HG03432 (cell line): ENCODE data around the gene NEO1.

Experiments
- ATAC-seq: cut with Tn5 transposase; IDR thresholded peaks from one replicate; pipeline ENCODE4 v1.9.1; 2021; ENCODE audit warnings: mild to moderate bottlenecking, moderate library complexity; ENCODE audit not compliant: unreplicated experiment

The NEO1 gene

DNA sequence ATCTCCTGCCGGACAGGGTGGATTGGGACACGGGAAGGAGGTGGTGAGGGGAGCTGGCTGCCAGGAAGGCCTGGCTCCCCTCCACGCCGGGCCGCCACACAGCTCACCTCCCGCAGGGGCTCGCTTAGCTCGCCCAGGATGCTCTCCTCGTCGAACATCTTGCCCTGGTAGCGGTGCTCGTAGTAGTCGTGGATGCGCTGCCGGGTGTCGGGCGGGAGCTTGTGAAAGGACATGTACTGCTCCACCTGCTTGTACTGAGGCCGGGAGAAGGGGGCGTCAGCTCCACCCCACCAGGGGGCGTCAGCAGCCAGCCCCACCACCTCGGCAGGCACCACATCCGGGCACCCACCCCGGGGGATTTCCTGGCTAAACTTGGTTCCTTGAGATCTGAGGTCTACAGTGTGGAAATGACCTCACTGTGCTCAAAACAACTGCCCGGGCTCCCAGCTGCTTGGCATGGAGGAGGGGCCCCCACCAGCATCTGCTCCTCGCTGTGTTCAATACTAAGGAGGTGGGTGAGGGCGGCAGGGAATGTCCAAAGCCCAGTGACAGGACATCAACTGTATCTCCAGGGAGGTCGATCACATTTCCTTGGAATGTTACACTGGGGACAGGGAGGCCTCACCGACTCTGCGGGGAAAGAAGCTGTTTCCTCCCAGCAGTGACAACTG is 273.1 kb downstream of the NEO1 start:
- ATAC-seq = no peak

- no peak for ATAC-seq
Measured at GRCh38 chr15:73326157-73326556, 273.9 kb downstream of the NEO1 start.

- ATAC-seq = no peak
Measured at GRCh38 chr15:73328149-73328820, 276.0 kb downstream of the NEO1 start.

DNA sequence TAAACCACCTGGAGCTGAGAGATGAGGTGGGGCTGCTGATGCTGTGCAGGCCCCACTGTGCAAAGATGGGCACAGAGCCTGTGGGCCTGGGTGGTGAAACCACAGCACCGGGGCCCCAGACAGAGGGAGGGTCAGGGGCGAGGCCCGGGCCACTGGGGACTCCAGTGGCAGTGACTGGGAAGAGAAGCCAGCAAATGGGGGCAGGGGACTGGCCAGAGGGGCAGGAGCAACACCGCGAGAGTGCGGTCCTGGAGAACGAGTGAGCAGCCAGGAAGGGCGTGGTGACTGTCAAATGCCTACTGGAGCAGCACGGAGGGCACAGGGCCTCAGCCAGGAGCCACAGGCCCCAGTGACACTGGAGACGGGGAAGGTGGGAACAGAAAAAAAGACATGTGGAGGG is 276.7 kb downstream of the NEO1 start:
- ATAC-seq = no peak

DNA sequence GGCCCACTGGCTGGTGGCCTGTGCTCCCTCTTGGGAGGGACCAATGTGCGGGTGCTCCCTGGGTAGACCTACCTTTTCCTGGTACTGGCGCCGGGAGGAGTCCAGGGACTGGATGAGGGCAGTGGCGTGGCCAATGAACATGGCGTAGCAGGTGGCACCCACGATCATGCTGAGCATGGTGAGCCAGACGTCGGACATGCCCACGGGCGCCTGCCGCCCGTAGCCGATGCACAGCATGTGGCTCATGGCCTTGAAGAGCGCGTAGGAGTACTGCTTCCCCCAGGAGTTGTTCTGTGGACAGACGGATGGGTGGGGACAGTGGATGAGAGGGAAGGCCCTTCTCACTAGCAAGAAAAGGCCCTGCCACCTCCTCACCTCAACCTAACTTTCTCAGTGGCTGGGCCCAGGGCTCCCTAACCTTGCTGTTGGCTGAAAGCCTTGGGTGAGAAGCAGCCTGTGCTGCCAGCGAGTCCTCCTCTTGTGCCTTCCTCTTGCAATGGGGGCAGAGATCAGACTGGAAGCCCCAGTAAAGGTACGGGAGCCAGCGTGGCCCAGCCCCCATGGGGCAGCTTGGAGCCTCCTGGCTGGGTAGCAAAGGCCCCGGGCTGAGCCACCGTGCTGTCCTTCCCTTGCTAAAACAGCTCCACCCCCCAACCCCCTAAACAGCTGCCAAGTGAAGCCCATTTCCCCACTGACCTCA is 277.4 kb downstream of the NEO1 start:
- no peak for ATAC-seq

DNA sequence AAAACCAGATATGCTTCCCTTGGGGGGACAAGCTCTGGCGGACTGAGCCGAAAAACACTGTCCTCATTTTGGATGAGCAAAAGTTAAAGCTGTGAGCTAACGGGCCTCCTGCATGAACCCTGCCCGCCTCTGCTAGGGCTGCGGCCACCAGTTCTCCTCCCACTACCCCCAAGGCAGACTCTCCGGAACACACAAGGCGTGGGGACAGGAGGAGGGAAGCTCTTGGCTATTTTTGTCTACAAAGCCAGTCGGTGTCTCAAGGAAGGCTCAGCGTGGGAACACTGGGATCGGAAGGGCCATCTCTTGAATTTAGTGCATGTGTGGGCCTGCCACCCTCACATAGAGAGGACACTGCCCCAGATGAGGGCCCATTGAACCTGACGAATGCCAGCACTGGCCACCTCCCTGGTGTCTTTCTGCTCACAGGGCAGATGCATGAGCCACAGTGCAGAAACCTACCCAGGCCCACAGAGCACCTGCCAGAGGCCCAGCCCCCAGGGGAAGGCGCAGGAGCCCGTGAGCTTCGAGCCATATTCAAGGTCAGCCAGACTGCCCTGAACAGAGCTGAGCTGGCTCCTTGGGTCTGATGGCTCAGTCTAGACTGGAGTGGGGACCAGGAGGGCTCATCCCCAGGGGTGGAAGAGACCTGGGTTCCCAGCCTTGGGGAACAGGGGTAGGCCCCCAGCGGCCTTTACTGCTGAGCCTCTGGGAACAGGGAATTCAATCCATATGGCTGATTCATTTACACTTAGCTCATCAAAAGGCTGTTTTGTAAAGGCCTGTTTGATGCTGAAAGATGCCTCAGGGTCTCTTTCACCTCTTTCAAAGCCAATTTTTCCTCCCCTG is 278.2 kb downstream of the NEO1 start:
- ATAC-seq = no peak

GRCh38 chr15:73331501-73331900 is 279.2 kb downstream of the NEO1 start:
- no peak for ATAC-seq

- no peak for ATAC-seq
Measured at GRCh38 chr15:73331991-73332925, 280.0 kb downstream of the NEO1 start.

DNA sequence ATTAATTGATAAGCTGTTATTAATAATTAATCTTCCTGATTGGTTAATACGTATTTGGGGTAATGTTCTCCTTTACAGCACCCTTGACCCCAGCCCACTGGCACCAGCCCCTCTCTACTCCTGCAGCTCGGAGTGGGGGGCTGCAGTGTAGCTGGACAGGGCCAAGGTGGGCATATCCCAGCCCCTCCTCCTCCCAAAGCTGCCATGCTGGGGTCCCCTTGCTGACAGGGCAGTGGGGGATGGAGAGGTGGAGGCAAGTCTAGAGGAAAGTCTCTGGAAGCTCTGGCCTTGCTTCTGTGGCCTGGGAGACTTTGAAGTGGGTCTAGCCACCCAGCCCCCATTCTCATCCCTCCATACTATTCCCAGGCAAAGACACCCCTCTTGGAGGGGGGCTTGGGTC is 280.7 kb downstream of the NEO1 start:
- ATAC-seq = no peak

GRCh38 chr15:73334086-73334485 is 281.8 kb downstream of the NEO1 start:
- no peak for ATAC-seq

- no peak for ATAC-seq
Measured at GRCh38 chr15:73335026-73335425, 282.8 kb downstream of the NEO1 start.

GRCh38 chr15:73335471-73335870 is 283.2 kb downstream of the NEO1 start:
- no peak for ATAC-seq

- ATAC-seq = no peak
Measured at GRCh38 chr15:73336756-73337155, 284.5 kb downstream of the NEO1 start.

GRCh38 chr15:73337187-73337586 is 284.9 kb downstream of the NEO1 start:
- no peak for ATAC-seq

DNA sequence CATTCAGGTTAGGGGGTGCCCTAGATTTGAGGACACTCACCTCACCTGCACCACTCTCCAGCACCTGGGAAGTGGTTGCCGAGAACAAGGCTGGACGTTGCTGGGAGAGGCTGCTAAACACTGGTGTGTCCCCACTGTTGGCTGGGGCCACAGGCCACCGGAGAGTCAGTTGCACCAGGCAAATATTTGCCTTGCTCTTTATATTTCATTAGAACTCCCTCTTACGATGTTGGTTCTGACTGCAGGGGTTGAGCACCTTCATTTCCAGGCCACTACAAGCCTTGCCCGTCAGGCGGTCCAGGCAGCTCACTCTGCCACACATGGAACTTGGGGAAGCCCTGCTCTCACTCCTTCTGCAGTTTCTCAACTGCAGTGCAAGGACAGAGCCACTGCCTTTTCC is 285.8 kb downstream of the NEO1 start:
- ATAC-seq = no peak

DNA sequence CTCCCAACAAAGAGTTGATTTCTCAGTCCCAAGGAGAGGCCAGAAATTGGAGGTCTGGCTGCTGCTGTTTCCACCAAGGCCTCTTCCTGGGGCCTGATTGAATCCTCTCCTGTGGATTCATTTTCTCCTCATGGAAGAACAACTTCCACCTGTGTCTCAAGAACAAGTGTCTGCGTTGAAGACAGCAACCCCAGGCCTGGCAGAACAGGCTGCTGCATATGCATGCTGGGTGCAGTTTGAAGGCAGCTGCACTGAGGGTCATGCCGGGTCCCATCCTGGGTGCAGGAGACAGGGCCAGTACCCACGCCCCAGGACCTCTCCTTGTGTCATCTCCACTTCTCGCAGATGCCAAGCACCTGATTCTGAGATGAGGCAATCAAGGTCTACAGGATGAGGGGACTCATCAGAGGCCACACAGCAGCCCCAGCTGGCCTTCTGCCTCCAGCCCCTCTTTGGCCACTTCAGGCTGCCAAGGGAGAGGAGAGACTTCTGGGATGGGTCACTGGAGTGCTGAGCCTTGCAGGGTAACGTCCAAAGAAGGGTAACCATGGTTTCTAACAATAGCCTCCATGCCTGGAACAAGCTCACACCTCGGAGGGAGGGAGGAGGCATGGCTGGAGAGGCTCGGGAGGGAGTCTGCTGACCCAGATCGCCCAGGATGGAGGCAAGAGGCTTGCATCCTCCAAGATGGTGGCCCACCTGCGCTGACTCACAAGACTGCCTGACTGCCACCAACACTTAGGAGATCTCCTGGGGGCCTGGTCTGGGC is 286.5 kb downstream of the NEO1 start:
- no peak for ATAC-seq

- no peak for ATAC-seq
Measured at GRCh38 chr15:73340502-73341192, 288.4 kb downstream of the NEO1 start.

GRCh38 chr15:73341886-73342600 is 289.8 kb downstream of the NEO1 start:
- ATAC-seq = no peak
